K562 (cell line): ENCODE data around the gene ABHD12. TPM values are rescaled to one million over a fixed set of nuclear protein-coding genes. Genes with fewer than 3 reads are reported as not detected.

Experiments
- ATAC-seq: fragments of 200-7000 bp; cut with Tn5 transposase; 3 replicates; pipeline ENCODE4 v1.9.1; 2020; ENCODE audit warnings: moderate library complexity
- BruUV-seq: library from RNA; stranded (reverse); fragments of 400-500 nt; replicated peaks from 2 replicates; lab custom pipeline; 2021; lab: Mats Ljungman, UMichigan
- CTCF ChIA-PET: fragments of 300-600 bp; formaldehyde crosslinking; extraction: SDS; loops from one replicate; lab custom pipeline; 2021; ENCODE audit warnings: low intra/inter-chr PET ratio; lab: Yijun Ruan, JAX
- POLR2A ChIA-PET: fragments of 300-600, 350-650 bp; sonication (Branson Sonifier 250); formaldehyde crosslinking; extraction: SDS; loops from one replicate; lab custom pipeline; 2021; ENCODE audit warnings: antibody characterized with exemption, inconsistent platforms; lab: Yijun Ruan, JAX
- DNase-seq, 4 experiments: peaks; one replicate each; pipeline versions ENCODE4 v3.0.0 to v3.0.0-alpha.2; 2011 to 2018; ENCODE audit warnings: low spot score in 3 of 4, mixed read lengths in 3 of 4; ENCODE audit errors: extremely low read depth in 1 of 4
- FAIRE-seq: peaks from 2 replicates; lab custom pipeline; 2011; peaks lifted over from hg19 to GRCh38; lab: Jason Lieb, UNC
- H2AFZ ChIP-seq: 2 replicates; pipeline ENCODE4 v1.6.0; 2011; ENCODE audit warnings: low read depth, low read length, control low read depth, inconsistent platforms
- H3K27ac ChIP-seq: fragments of 200-600 bp; 3 replicates; pipeline ENCODE4 v1.8.0; 2011; ENCODE audit warnings: low read depth, mild to moderate bottlenecking, control low read depth, inconsistent platforms, low read length, moderate library complexity, mixed read lengths; ENCODE audit errors: extremely low read depth
- H3K27me3 ChIP-seq, 2 experiments: fragments of 300-600 bp in 1 of 2; 2 replicates in 1 of 2; 3 replicates in 1 of 2; pipeline versions ENCODE4 v1.6.0 to v1.8.0; 2011; ENCODE audit warnings: inconsistent platforms in 2 of 2, low read length in 2 of 2, mild to moderate bottlenecking in 1 of 2, mixed read lengths in 1 of 2, moderate library complexity in 1 of 2; ENCODE audit not compliant: control insufficient read depth in 2 of 2, insufficient read depth in 2 of 2
- H3K36me3 ChIP-seq: fragments of 300-600 bp; 3 replicates; pipeline ENCODE4 v1.8.0; 2011; ENCODE audit warnings: mild to moderate bottlenecking, low read length, inconsistent platforms; ENCODE audit not compliant: control insufficient read depth, insufficient read depth
- H3K4me1 ChIP-seq, 2 experiments: fragments of 200-600 bp in 1 of 2; replicated peaks in 1 of 2; 2 replicates in 1 of 2; 3 replicates in 1 of 2; pipeline versions ENCODE4 v1.5.1 to v1.8.0; 2011; ENCODE audit warnings: inconsistent platforms in 2 of 2, low read length in 2 of 2, mild to moderate bottlenecking in 1 of 2, mixed read lengths in 1 of 2, moderate library complexity in 1 of 2; ENCODE audit not compliant: control insufficient read depth in 2 of 2, insufficient read depth in 2 of 2
- H3K4me2 ChIP-seq: 2 replicates; pipeline ENCODE4 v1.6.1; 2011; ENCODE audit warnings: low read length, control low read depth, inconsistent platforms, mixed read lengths; ENCODE audit not compliant: insufficient read depth
- H3K4me3 ChIP-seq: fragments of 200-600 bp; sonication (generic), shearing (Covaris generic); 2 replicates; pipeline ENCODE4 v1.5.1; 2016; ENCODE audit warnings: control low read depth, inconsistent platforms
- H3K79me2 ChIP-seq: fragments of 200-600 bp; 3 replicates; pipeline ENCODE4 v1.8.0; 2011; ENCODE audit warnings: low read length, inconsistent platforms; ENCODE audit not compliant: control insufficient read depth, insufficient read depth
- H3K9ac ChIP-seq, 2 experiments: 2 replicates each; pipeline versions ENCODE4 v1.6.0 to v1.6.1; 2011; ENCODE audit warnings: low read depth in 2 of 2, low read length in 2 of 2, control low read depth in 1 of 2, inconsistent platforms in 1 of 2, mild to moderate bottlenecking in 1 of 2, mixed read lengths in 1 of 2; ENCODE audit not compliant: insufficient read depth in 1 of 2
- H3K9me1 ChIP-seq: one replicate; pipeline ENCODE4 v1.6.0; 2011; ENCODE audit warnings: inconsistent platforms, mild to moderate bottlenecking, low read length, moderate library complexity; ENCODE audit not compliant: control insufficient read depth, insufficient read depth
- H3K9me3 ChIP-seq: replicated peaks from 2 replicates; pipeline ENCODE4 v1.5.1; 2011; ENCODE audit warnings: low read depth, low read length, inconsistent platforms; ENCODE audit not compliant: control insufficient read depth, insufficient read depth
- H4K20me1 ChIP-seq: replicated peaks from 2 replicates; pipeline ENCODE4 v1.6.1; 2011; ENCODE audit warnings: low read length, inconsistent platforms, mixed read lengths; ENCODE audit not compliant: control insufficient read depth, insufficient read depth
- E2F6 ChIP-seq, 2 experiments: IDR thresholded peaks; 2 replicates each; pipeline ENCODE4 v1.6.1; 2011; ENCODE audit warnings: borderline replicate concordance in 1 of 2, control low read depth in 1 of 2, low read depth in 1 of 2, low read length in 1 of 2, mild to moderate bottlenecking in 1 of 2, mixed read lengths in 1 of 2, moderate library complexity in 1 of 2; ENCODE audit not compliant: insufficient read depth in 1 of 2, insufficient read length in 1 of 2, poor library complexity in 1 of 2, severe bottlenecking in 1 of 2; ENCODE audit errors: extremely low read depth in 1 of 2
- GTF2B ChIP-seq: IDR thresholded peaks from 2 replicates; pipeline ENCODE4 v1.6.1; 2011; ENCODE audit not compliant: insufficient read length; ENCODE audit errors: extremely low read depth
- HINFP ChIP-seq: fragments of 450-650 bp; conservative IDR thresholded peaks from 2 replicates; pipeline ENCODE4 v1.6.1; 2016; ENCODE audit warnings: missing genetic modification characterization, low read depth, mild to moderate bottlenecking, control low read depth, missing compliant biosample characterization
- IFI16 ChIP-seq: fragments of 250-450 bp; sonication (Bioruptor Pico); IDR thresholded peaks from 2 replicates; pipeline ENCODE4 v2.1.2; 2022; ENCODE audit warnings: mild to moderate bottlenecking, inconsistent platforms
- MCM5 ChIP-seq: fragments of 450-650 bp; IDR thresholded peaks from 2 replicates; pipeline ENCODE4 v1.6.1; 2016; ENCODE audit warnings: low read depth
- SRSF3 ChIP-seq: fragments of 200-400 bp; formaldehyde crosslinking; IDR thresholded peaks from 2 replicates; pipeline ENCODE4 v1.6.1; 2016; ENCODE audit warnings: mild to moderate bottlenecking, low read length, moderate library complexity; ENCODE audit not compliant: insufficient read depth
- TAF9B ChIP-seq: fragments of 450-650 bp; IDR thresholded peaks from 2 replicates; pipeline ENCODE4 v1.6.1; 2018; ENCODE audit warnings: mild to moderate bottlenecking; ENCODE audit not compliant: partially characterized antibody
- THRA ChIP-seq: fragments of 450-650 bp; IDR thresholded peaks from 2 replicates; pipeline ENCODE4 v1.6.1; 2017; ENCODE audit warnings: mild to moderate bottlenecking, moderate library complexity
- ZC3H11A ChIP-seq: IDR thresholded peaks from 2 replicates; pipeline ENCODE4 v1.6.1; 2012; ENCODE audit warnings: low read depth, low read length, improper control_type of control experiment
- ZKSCAN3 ChIP-seq: fragments of 250-450 bp; sonication (Bioruptor Pico); IDR thresholded peaks from 2 replicates; pipeline ENCODE4 v1.4.0; 2020
- WGBS: fragments of 100-300 bp; shearing (Covaris generic); methylation state at CpG from one replicate; pipeline ENCODE4 v1.1.6; 2016; ENCODE audit warnings: low coverage, mixed read lengths; ENCODE audit not compliant: insufficient coverage; ENCODE audit errors: missing lambda C conversion rate; 5-methylcytosine and 5-hydroxymethylcytosine counted together
- in situ Hi-C: fragments of 300-500 bp; cut with MboI; formaldehyde crosslinking; loops from 4 replicates; pipeline ENCODE4 v1.15.0; 2018; ENCODE audit warnings: inconsistent platforms, mixed read lengths
- intact Hi-C: fragments of 100-400 bp; cut with micrococcal nuclease; formaldehyde crosslinking; loops from 2 replicates; pipeline ENCODE4 v1.14.2; 2022
- polyA plus RNA-seq, 8 experiments: library from polyadenylated mRNA; depleted of rRNA in 4 of 8; stranded (reverse) in 5 of 8; unstranded in 3 of 8; fragments of >200 nt; fragmentation: Nextera tagmentation in 2 of 8; fragmentation: Illumina TruSeq in 1 of 8; extraction: Ambion mirVana in 2 of 8; extraction: Trizol in 1 of 8; gene quantifications; 2 replicates each; pipeline versions ENCODE4 v1.2.1 to v1.2.3, GENCODE V29; 2011 to 2014; ENCODE audit warnings: inconsistent platforms in 1 of 8, missing spikeins in 1 of 8
- total RNA-seq, 7 experiments: library from RNA; depleted of rRNA in 6 of 7; stranded (reverse); fragments of >200 nt in 6 of 7; fragmentation: Illumina TruSeq in 2 of 7; extraction: Trizol in 2 of 7; gene quantifications; 2 replicates each; pipeline versions ENCODE4 v1.2.1 to v1.2.3, GENCODE V29; 2011 to 2021; ENCODE audit warnings: low replicate concordance in 1 of 7
- TF ChIP-seq, protein P1 (sequence below): fragments of 450-650 bp; IDR thresholded peaks from one replicate; pipeline ENCODE4 v1.6.1; 2018; ENCODE audit warnings: mild to moderate bottlenecking, moderate library complexity; ENCODE audit not compliant: partially characterized antibody

ABHD12 gene
- total and polyA plus RNA-seq, 9 of the 15 experiments (the other 6 are each of a cell fraction or from before 2014, with no cell fraction given), result 0.65 to 15.6 (median 9.1) TPM

DNA sequence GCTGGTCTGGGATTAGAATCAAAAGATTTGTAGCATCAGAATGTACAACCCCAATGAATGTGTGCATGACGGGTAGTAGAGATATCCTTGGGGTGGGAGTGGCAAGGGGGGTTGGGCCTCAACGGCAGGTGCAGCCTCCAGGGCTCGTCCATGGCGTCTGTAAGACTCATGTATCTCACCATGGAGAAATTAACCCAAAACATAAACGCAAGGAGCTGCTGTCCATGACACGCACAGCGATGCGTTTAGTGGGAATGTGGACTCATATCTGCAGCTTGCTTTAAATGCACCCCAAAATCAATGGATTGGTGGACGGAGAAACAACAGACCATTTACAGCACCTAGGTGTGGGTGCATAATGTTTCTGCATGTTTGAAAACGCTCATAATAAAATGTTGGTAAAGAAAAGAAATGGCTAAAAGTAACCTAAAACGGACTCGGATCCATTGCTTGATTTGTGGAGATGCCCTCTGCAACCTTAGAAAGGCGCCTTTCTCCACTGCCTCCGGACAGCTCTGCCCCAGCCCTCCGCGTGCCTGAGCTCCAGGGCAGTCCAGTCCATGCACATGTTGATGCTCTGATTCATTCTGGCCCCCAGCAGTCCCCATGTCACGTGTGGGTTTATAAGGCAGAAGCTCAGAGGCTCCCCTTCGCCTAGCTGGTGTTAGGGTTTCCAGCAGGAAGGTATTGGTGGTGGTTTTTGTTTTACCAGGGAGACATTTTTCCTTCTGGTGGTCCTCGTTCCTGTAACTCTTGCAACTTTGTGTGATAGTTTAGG is 118.2 kb downstream of the ABHD12 start (continued):
- TF ChIP-seq GTF2B, result no peak
- TF ChIP-seq, all 486 proteins: peak for 0

DNA sequence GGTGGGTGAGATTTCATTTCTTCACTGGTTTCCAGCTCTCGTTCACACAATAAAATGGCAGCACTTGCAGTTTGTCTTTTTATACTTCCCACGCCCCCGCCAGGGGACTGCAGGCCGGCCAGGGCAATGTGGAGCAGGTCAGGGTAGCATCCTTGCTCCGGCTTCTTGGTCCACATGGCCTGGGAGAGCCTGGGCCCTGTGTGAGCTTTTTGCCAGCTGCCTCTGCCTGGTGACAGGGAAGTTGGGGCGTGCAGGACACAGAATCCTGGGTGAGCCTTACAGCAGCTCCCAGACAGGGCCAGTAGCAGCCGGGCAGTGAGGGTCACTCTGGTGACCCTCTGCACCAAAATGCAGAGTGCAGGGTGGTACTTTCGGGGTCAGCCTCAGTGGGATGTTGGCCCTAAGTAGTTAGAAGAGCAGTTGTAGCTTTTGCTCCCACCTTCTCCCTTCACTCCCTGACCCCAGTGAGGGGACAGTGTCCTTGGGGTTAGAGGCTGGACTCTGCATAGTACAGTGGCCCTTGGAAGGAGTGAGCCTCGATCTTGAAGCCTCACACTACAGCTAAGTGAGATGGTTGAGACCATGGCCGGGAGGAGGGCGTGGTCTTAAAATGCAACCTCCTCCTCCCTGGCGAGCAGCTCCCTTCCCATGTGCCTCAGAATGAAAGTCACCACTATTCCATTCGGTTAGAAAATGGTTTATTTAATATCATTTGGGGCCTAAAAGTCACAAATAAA is 119.0 kb downstream of the ABHD12 start:
- H3K4me1 ChIP-seq, result no peaks in the 10 kb centered on the region
- H3K36me3 ChIP-seq, result peaks cover 14% of the 10 kb centered on the region; the same call in 1 of the 3 replicates
- BruUV-seq, result no TSS peak
- no peak overlapping the region for H3K4me3 ChIP-seq
- WGBS, result 80% methylated on average over 8 of the region's 13 CpGs
- DNase-seq (no peak), ATAC-seq (no peak), FAIRE-seq (no peak)
- ChIA-PET POLR2A (interaction anchor here (1.1 kb wide), 1 partner anchor 24 kb away, joined by 4 read pairs; the partner anchor contains the start of gene PYGB), CTCF (no interaction called here)
- no peak overlapping the region for H2AFZ ChIP-seq
- intact Hi-C loops, result no loop called here
- no peaks in the 10 kb centered on the region for H3K27me3 ChIP-seq
- H4K20me1 ChIP-seq, result no peaks in the 10 kb centered on the region
- H3K9me3 ChIP-seq, result no peaks in the 10 kb centered on the region
- H3K27ac ChIP-seq, result no peak overlapping the region
- H3K4me2 ChIP-seq, result no peak overlapping the region
- H3K79me2 ChIP-seq, result no peaks in the 10 kb centered on the region
- in situ Hi-C loops, result no loop called here
- no peaks in the 10 kb centered on the region for H3K9me1 ChIP-seq
- H3K9ac ChIP-seq, result no peak overlapping the region
- no peak for TF ChIP-seq HINFP (tag)
- no peak for TF ChIP-seq ZC3H11A
- TF ChIP-seq TAF9B, result no peak
- no peak for TF ChIP-seq IFI16 (CRISPR knock-in tag)
- no peak for TF ChIP-seq MCM5
- no peak for TF ChIP-seq E2F6 (IDR thresholded peaks at IDR 0.05; ENCODE audit: borderline replicate concordance in 1 of 2, extremely low read depth in 1 of 2, insufficient read depth in 1 of 2, insufficient read length in 1 of 2, low read depth in 1 of 2, low read length in 1 of 2, poor library complexity in 1 of 2, severe bottlenecking in 1 of 2)
- no peak for TF ChIP-seq SRSF3
- TF ChIP-seq ZKSCAN3 (CRISPR knock-in tag), result no peak
- no peak for TF ChIP-seq THRA
- TF ChIP-seq, protein P1, sequence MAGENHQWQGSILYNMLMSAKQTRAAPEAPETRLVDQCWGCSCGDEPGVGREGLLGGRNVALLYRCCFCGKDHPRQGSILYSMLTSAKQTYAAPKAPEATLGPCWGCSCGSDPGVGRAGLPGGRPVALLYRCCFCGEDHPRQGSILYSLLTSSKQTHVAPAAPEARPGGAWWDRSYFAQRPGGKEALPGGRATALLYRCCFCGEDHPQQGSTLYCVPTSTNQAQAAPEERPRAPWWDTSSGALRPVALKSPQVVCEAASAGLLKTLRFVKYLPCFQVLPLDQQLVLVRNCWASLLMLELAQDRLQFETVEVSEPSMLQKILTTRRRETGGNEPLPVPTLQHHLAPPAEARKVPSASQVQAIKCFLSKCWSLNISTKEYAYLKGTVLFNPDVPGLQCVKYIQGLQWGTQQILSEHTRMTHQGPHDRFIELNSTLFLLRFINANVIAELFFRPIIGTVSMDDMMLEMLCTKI, result no peak
